Measurements from ENCODE around the gene XG.

Gene XG

GRCh38 chrX:2823795-2824386, 72.1 kb downstream of the XG start:
- no peak for DNase-seq

- no peak for DNase-seq
Observed at GRCh38 chrX:2824886-2825285, 73.0 kb downstream of the XG start.

GRCh38 chrX:2828344-2828958, 76.6 kb downstream of the XG start, which contains the start of gene GYG2:
Gene GYG2 (plus strand): TSS chrX:2828930. CDS start chrX:2830189, 1,259 bp downstream.
- DNase-seq = no peak

- no peak for DNase-seq
Observed at GRCh38 chrX:2828959-2829411, 77.1 kb downstream of the XG start.

- DNase-seq = no peak
Observed at GRCh38 chrX:2829469-2830246, 77.8 kb downstream of the XG start.

GRCh38 chrX:2831471-2832228, 79.8 kb downstream of the XG start:
- no peak for DNase-seq

GRCh38 chrX:2837961-2838360, 86.1 kb downstream of the XG start:
- DNase-seq = no peak

- no peak for DNase-seq
Observed at GRCh38 chrX:2840961-2841360, 89.1 kb downstream of the XG start.

GRCh38 chrX:2841537-2841936, 89.7 kb downstream of the XG start:
- no peak for DNase-seq

GRCh38 chrX:2846992-2847391, 95.2 kb downstream of the XG start:
- DNase-seq = no peak

GRCh38 chrX:2848871-2849301, 97.0 kb downstream of the XG start:
- no peak for DNase-seq

GRCh38 chrX:2854918-2855317, 103.1 kb downstream of the XG start:
- DNase-seq = no peak

- DNase-seq = no peak
Observed at GRCh38 chrX:2855761-2856160, 103.9 kb downstream of the XG start.

GRCh38 chrX:2857566-2857965, 105.7 kb downstream of the XG start:
- DNase-seq = no peak

GRCh38 chrX:2859197-2859797, 107.5 kb downstream of the XG start:
- DNase-seq = no peak

GRCh38 chrX:2862404-2862803, 110.6 kb downstream of the XG start:
- DNase-seq = no peak

GRCh38 chrX:2863646-2864045, 111.8 kb downstream of the XG start:
- no peak for DNase-seq

Measured in activated naive CD4-positive, alpha-beta T cell treated with anti-CD3 and anti-CD28 coated beads, Interleukin-2, amount 50 U/mL, for 16 hours (primary cell).